IMR-90 (cell line): ENCODE data around the gene DAPK3. TPM values are rescaled to one million over a fixed set of nuclear protein-coding genes. Genes with fewer than 3 reads are reported as not detected.

ENCODE experiments used
- ATAC-seq: fragments of 200-7000 bp; cut with Tn5 transposase; 2 replicates; pipeline ENCODE4 v1.9.1; 2020; ENCODE audit warnings: low read depth, mild to moderate bottlenecking, moderate library complexity
- BruUV-seq: library from RNA; stranded (reverse); fragments of 400-500 nt; replicated peaks from 2 replicates; lab custom pipeline; 2021; lab: Mats Ljungman, UMichigan
- CTCF ChIA-PET: fragments of 300-600 bp; formaldehyde crosslinking; extraction: SDS; loops from one replicate; lab custom pipeline; 2021; ENCODE audit warnings: antibody characterized with exemption; lab: Yijun Ruan, JAX
- POLR2A ChIA-PET: fragments of 300-600 bp; sonication (Branson Sonifier 250); formaldehyde crosslinking; loops from one replicate; lab custom pipeline; 2022; ENCODE audit warnings: antibody characterized with exemption; ENCODE audit not compliant: unreplicated experiment; lab: Charles Lee
- DNase-seq: peaks from one replicate; pipeline ENCODE4 v3.0.0; 2013
- H2AFZ ChIP-seq: replicated peaks from 2 replicates; pipeline ENCODE3; 2013; ENCODE audit warnings: low read length, mild to moderate bottlenecking; ENCODE audit not compliant: poor library complexity
- H2AK5ac ChIP-seq: 2 replicates; pipeline ENCODE4 v1.6.1; 2013; ENCODE audit warnings: low read depth, low read length, inconsistent platforms
- H2AK9ac ChIP-seq: replicated peaks from 2 replicates; pipeline ENCODE3; 2013; ENCODE audit warnings: mild to moderate bottlenecking, low read depth, low read length, moderate library complexity; ENCODE audit not compliant: poor library complexity
- H2BK120ac ChIP-seq: 2 replicates; pipeline ENCODE4 v1.6.1; 2013; ENCODE audit warnings: low read depth, low read length, inconsistent platforms
- H2BK15ac ChIP-seq: 3 replicates; pipeline ENCODE4 v1.6.1; 2013; ENCODE audit warnings: low read depth, low read length, inconsistent platforms
- H2BK20ac ChIP-seq: 2 replicates; pipeline ENCODE4 v1.6.1; 2013; ENCODE audit warnings: low read depth, mild to moderate bottlenecking, inconsistent platforms, low read length, moderate library complexity
- H2BK5ac ChIP-seq: 2 replicates; pipeline ENCODE4 v1.6.1; 2013; ENCODE audit warnings: mild to moderate bottlenecking, low read depth, low read length, inconsistent platforms; ENCODE audit not compliant: poor library complexity, severe bottlenecking
- H3K14ac ChIP-seq: replicated peaks from 2 replicates; pipeline ENCODE4 v1.6.1; 2013; ENCODE audit warnings: low read depth, low read length, inconsistent platforms
- H3K18ac ChIP-seq: 2 replicates; pipeline ENCODE4 v1.6.1; 2013; ENCODE audit warnings: low read depth, low read length, control low read depth
- H3K23ac ChIP-seq: 2 replicates; pipeline ENCODE4 v1.6.1; 2013; ENCODE audit warnings: low read depth, low read length, inconsistent platforms
- H3K27ac ChIP-seq: 2 replicates; pipeline ENCODE4 v1.5.1; 2013; ENCODE audit warnings: mild to moderate bottlenecking, control low read depth, low read length; ENCODE audit not compliant: insufficient read depth
- H3K27me3 ChIP-seq: 2 replicates; pipeline ENCODE4 v1.6.1; 2013; ENCODE audit warnings: low read length; ENCODE audit not compliant: control insufficient read depth, insufficient read depth
- H3K36me3 ChIP-seq: 2 replicates; pipeline ENCODE4 v1.6.1; 2013; ENCODE audit warnings: low read length, mixed read lengths; ENCODE audit not compliant: control insufficient read depth, insufficient read depth
- H3K4ac ChIP-seq: 2 replicates; pipeline ENCODE4 v1.6.1; 2013; ENCODE audit warnings: low read depth, low read length, inconsistent platforms
- H3K4me1 ChIP-seq: 2 replicates; pipeline ENCODE4 v1.6.1; 2013; ENCODE audit warnings: low read length, mixed read lengths; ENCODE audit not compliant: control insufficient read depth, insufficient read depth
- H3K4me2 ChIP-seq: 2 replicates; pipeline ENCODE4 v1.6.1; 2013; ENCODE audit warnings: low read depth, mild to moderate bottlenecking, control low read depth, low read length, moderate library complexity
- H3K4me3 ChIP-seq: 2 replicates; pipeline ENCODE4 v1.5.1; 2013; ENCODE audit warnings: low read depth, mild to moderate bottlenecking, control low read depth, low read length, moderate library complexity; ENCODE audit not compliant: insufficient read depth
- H3K56ac ChIP-seq: 2 replicates; pipeline ENCODE4 v1.6.1; 2013; ENCODE audit warnings: low read length, inconsistent platforms; ENCODE audit not compliant: insufficient read depth; ENCODE audit errors: extremely low read depth
- H3K79me1 ChIP-seq, 2 experiments: 2 replicates each; pipeline ENCODE4 v1.6.1; 2013; ENCODE audit warnings: low read length in 2 of 2, inconsistent platforms in 1 of 2, low read depth in 1 of 2
- H3K9ac ChIP-seq: 2 replicates; pipeline ENCODE4 v1.6.1; 2013; ENCODE audit warnings: low read depth, low read length, control low read depth
- H3K9me1 ChIP-seq: 2 replicates; pipeline ENCODE4 v1.6.1; 2013; ENCODE audit warnings: low read length, inconsistent platforms; ENCODE audit not compliant: insufficient read depth
- H3K9me3 ChIP-seq: 2 replicates; pipeline ENCODE4 v1.6.1; 2013; ENCODE audit warnings: low read length; ENCODE audit not compliant: control insufficient read depth, insufficient read depth
- H4K20me1 ChIP-seq: 2 replicates; pipeline ENCODE4 v1.6.1; 2013; ENCODE audit warnings: low read length, inconsistent platforms; ENCODE audit not compliant: insufficient read depth
- H4K5ac ChIP-seq: 2 replicates; pipeline ENCODE4 v1.6.1; 2013; ENCODE audit warnings: mild to moderate bottlenecking, low read depth, low read length, control low read depth
- H4K8ac ChIP-seq, 2 experiments: 2 replicates each; pipeline ENCODE4 v1.6.1; 2013; ENCODE audit warnings: low read depth in 2 of 2, low read length in 2 of 2, control low read depth in 1 of 2, inconsistent platforms in 1 of 2
- H4K91ac ChIP-seq: 2 replicates; pipeline ENCODE4 v1.6.1; 2013; ENCODE audit warnings: low read depth, low read length, inconsistent platforms; ENCODE audit not compliant: insufficient read depth
- BHLHE40 ChIP-seq: fragments of 150-350 bp; IDR thresholded peaks from 2 replicates; pipeline ENCODE4 v1.6.1; 2016; ENCODE audit warnings: mild to moderate bottlenecking, low read depth, low read length
- CEBPB ChIP-seq: IDR thresholded peaks from 2 replicates; pipeline ENCODE4 v1.6.1; 2012; ENCODE audit warnings: low read depth, low read length, improper control_type of control experiment
- CHD1 ChIP-seq: IDR thresholded peaks from 2 replicates; pipeline ENCODE4 v1.6.1; 2012; ENCODE audit warnings: low read depth, low read length, improper control_type of control experiment
- MAFK ChIP-seq: IDR thresholded peaks from 2 replicates; pipeline ENCODE4 v1.6.1; 2012; ENCODE audit warnings: low read depth, low read length, improper control_type of control experiment
- MAZ ChIP-seq: IDR thresholded peaks from 2 replicates; pipeline ENCODE4 v1.6.1; 2012; ENCODE audit warnings: low read depth, mild to moderate bottlenecking, low read length, improper control_type of control experiment, moderate library complexity, borderline replicate concordance
- NFE2L2 ChIP-seq: fragments of 150-350 bp; IDR thresholded peaks from 2 replicates; pipeline ENCODE4 v1.6.1; 2016; ENCODE audit warnings: low read depth, mild to moderate bottlenecking, low read length
- POLR2A ChIP-seq: IDR thresholded peaks from 2 replicates; pipeline ENCODE4 v1.6.1; 2012; ENCODE audit warnings: mild to moderate bottlenecking, low read depth, low read length
- RCOR1 ChIP-seq: IDR thresholded peaks from 2 replicates; pipeline ENCODE4 v1.6.1; 2012; ENCODE audit warnings: mild to moderate bottlenecking, low read length, improper control_type of control experiment; ENCODE audit not compliant: insufficient replicate concordance
- RFX5 ChIP-seq: IDR thresholded peaks from 2 replicates; pipeline ENCODE4 v1.8.0; 2012; ENCODE audit warnings: low read depth, mild to moderate bottlenecking, low read length, moderate library complexity
- SMC3 ChIP-seq: fragments of 150-350 bp; IDR thresholded peaks from 2 replicates; pipeline ENCODE4 v1.6.1; 2016; ENCODE audit warnings: low read depth, mild to moderate bottlenecking, antibody characterized with exemption, low read length, moderate library complexity
- WGBS, 2 experiments: methylation state at CpG; one replicate each; pipeline versions ENCODE4 v1.1.5 to v1.1.7; 2013; ENCODE audit warnings: missing lambda C conversion rate in 2 of 2; ENCODE audit not compliant: insufficient read length in 1 of 2; ENCODE audit errors: extremely low coverage in 2 of 2; 5-methylcytosine and 5-hydroxymethylcytosine counted together
- dilution Hi-C: fragments of 300-500 bp; cut with HindIII; formaldehyde crosslinking; loops from one replicate; pipeline ENCODE4 v1.14.3; 2018; ENCODE audit warnings: low sequenced_read_pairs; ENCODE audit not compliant: unreplicated experiment
- in situ Hi-C: fragments of 300-500 bp; cut with MboI; formaldehyde crosslinking; loops from 3 replicates; pipeline ENCODE4 v1.14.3; 2019; ENCODE audit warnings: low sequenced_read_pairs, inconsistent platforms, mixed read lengths
- intact Hi-C: fragments of 100-400 bp; cut with micrococcal nuclease; formaldehyde crosslinking; loops from 2 replicates; pipeline ENCODE4 v1.10.0; 2022
- polyA plus RNA-seq, 3 experiments: library from polyadenylated mRNA; depleted of rRNA; stranded (reverse); fragments of >200 nt; gene quantifications; 2 replicates each; pipeline ENCODE4 v1.2.3, GENCODE V29; 2012; ENCODE audit warnings: low replicate concordance in 1 of 3
- total RNA-seq: library from RNA; depleted of rRNA; stranded (reverse); fragments of >200 nt; gene quantifications from 2 replicates; pipeline ENCODE4 v1.2.3, GENCODE V29; 2012
- TF ChIP-seq, protein P1 (sequence below): fragments of 150-350 bp; IDR thresholded peaks from 2 replicates; pipeline ENCODE4 v1.6.1; 2016; ENCODE audit warnings: low read depth, mild to moderate bottlenecking, low read length, moderate library complexity, borderline replicate concordance
- TF ChIP-seq, protein P2 (sequence below): fragments of 150-350 bp; IDR thresholded peaks from 2 replicates; pipeline ENCODE4 v1.6.1; 2017; ENCODE audit warnings: mild to moderate bottlenecking, antibody characterized with exemption, low read length, low read depth
- TF ChIP-seq, protein P3 (sequence below): conservative IDR thresholded peaks from 2 replicates; pipeline ENCODE4 v1.5.1; 2012; ENCODE audit warnings: mild to moderate bottlenecking, low read depth, low read length, improper control_type of control experiment

Gene DAPK3
- total and polyA plus RNA-seq, 2 of the 4 experiments (the other 2 are of a cell fraction): 145 to 188 TPM

DNA sequence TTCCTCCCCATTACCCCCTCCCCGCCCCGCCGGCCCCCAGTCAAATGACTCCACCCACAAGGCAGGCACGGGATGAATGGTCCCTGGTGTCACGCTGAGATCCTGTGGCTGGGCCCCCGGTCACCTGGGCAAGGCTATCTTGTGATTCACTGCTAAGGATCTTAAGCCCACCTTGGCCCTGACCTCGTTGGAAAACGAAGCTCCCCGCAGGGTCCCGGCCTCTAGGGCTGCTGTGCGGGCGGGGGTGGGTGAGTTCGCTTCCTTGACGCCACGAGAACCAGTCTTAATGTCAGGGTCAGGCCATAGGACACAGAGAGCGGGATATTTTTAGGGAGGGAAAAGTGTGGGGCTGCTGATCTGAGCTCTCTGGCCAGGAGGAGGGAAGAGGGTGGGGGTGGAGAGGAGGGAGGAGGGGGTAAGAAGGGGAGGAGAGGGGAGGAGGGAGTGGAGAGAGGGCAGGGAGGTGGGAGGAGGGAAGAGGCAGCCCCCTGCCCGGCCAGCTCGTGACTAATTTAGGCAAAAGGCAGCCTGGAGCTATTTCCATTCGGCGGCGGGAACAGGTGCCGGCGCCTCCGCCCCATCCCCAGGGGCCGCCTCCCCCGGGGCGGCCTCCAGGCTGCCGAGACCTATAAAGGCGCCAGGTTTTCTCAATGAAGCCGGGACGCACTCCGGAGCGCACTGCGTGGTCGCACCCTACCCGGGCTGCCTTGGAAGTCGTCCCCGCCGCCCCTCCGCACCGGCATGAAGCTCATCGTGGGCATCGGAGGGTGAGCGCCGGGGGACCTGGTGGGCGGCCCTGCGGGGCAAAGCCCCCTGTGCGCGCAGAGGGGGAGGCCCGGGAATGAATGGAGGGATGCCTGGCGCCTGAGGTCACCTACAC, 37.7 kb downstream of the DAPK3 start, which contains the start of gene NMRK2 (continued):
- TF ChIP-seq MAFK: no peak

DNA sequence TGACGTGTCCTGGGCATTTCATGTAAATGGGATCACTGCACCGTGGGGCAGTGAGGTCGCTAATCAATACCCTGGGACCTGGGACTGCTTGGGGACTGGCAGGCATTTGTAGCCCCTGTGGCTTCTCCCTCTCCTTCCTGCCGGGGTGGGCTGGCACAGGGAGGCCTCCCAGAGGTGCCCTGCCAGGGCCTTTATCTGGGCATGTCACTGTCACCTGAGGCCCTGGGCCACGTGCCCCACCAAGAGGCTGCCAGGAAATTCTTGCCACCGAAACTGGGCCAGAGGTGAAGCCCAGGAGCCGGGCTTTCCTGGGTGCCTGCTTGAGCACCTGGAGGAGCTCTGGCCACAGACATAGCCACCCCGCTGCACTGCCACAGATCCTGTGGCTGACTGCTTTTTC, 39.9 kb downstream of the DAPK3 start:
- Histone ChIP-seq H3K9me3 (no peaks in the 10 kb centered on the region), H3K14ac (no peak overlapping the region), H4K8ac (no peak overlapping the region), H3K27ac (no peak overlapping the region), H2BK5ac (no peak overlapping the region), H3K23ac (no peak overlapping the region), H2BK15ac (no peak overlapping the region), H2AFZ (no peak overlapping the region), H2AK5ac (no peak overlapping the region), H3K27me3 (peaks cover 31% of the 10 kb centered on the region), H3K4me3 (no peak overlapping the region), H2AK9ac (no peak overlapping the region), H3K9ac (no peak overlapping the region), H3K18ac (no peak overlapping the region), H3K4me1 (no peaks in the 10 kb centered on the region), H3K9me1 (no peaks in the 10 kb centered on the region), H4K91ac (no peak overlapping the region), H3K4me2 (no peak overlapping the region), H3K36me3 (no peaks in the 10 kb centered on the region), H2BK120ac (no peak overlapping the region), H4K5ac (no peak overlapping the region), H4K20me1 (no peaks in the 10 kb centered on the region), H3K4ac (no peak overlapping the region), H3K56ac (no peak overlapping the region), H2BK20ac (no peak overlapping the region), H3K79me1 (no peaks in the 10 kb centered on the region)
- no TSS peak for BruUV-seq
- ChIA-PET POLR2A (interaction anchor here (0.6 kb wide), 1 partner anchor 26 kb away, joined by 4 read pairs; no protein-coding TSS in a partner anchor), CTCF (no interaction called here)
- intact Hi-C loops (no loop called here), in situ Hi-C loops (no loop called here), dilution Hi-C loops (no loop called here)
- DNase-seq: no peak
- TF ChIP-seq, protein P1, sequence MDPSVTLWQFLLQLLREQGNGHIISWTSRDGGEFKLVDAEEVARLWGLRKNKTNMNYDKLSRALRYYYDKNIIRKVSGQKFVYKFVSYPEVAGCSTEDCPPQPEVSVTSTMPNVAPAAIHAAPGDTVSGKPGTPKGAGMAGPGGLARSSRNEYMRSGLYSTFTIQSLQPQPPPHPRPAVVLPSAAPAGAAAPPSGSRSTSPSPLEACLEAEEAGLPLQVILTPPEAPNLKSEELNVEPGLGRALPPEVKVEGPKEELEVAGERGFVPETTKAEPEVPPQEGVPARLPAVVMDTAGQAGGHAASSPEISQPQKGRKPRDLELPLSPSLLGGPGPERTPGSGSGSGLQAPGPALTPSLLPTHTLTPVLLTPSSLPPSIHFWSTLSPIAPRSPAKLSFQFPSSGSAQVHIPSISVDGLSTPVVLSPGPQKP: no peak
- TF ChIP-seq CEBPB (no peak), POLR2A (no peak), MAZ (no peak), RFX5 (no peak), SMC3 (no peak), NFE2L2 (no peak), BHLHE40 (no peak), CHD1 (no peak), RCOR1 (no peak)
- TF ChIP-seq, protein P2, sequence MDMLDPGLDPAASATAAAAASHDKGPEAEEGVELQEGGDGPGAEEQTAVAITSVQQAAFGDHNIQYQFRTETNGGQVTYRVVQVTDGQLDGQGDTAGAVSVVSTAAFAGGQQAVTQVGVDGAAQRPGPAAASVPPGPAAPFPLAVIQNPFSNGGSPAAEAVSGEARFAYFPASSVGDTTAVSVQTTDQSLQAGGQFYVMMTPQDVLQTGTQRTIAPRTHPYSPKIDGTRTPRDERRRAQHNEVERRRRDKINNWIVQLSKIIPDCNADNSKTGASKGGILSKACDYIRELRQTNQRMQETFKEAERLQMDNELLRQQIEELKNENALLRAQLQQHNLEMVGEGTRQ: no peak
- TF ChIP-seq, protein P3, sequence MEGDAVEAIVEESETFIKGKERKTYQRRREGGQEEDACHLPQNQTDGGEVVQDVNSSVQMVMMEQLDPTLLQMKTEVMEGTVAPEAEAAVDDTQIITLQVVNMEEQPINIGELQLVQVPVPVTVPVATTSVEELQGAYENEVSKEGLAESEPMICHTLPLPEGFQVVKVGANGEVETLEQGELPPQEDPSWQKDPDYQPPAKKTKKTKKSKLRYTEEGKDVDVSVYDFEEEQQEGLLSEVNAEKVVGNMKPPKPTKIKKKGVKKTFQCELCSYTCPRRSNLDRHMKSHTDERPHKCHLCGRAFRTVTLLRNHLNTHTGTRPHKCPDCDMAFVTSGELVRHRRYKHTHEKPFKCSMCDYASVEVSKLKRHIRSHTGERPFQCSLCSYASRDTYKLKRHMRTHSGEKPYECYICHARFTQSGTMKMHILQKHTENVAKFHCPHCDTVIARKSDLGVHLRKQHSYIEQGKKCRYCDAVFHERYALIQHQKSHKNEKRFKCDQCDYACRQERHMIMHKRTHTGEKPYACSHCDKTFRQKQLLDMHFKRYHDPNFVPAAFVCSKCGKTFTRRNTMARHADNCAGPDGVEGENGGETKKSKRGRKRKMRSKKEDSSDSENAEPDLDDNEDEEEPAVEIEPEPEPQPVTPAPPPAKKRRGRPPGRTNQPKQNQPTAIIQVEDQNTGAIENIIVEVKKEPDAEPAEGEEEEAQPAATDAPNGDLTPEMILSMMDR: no peak
- WGBS, 2 experiments: 71% methylated on average over 4 of the region's 8 CpGs; no CpG with 5 or more reads in 1 of the 2 experiments
- no peak for ATAC-seq
